ENCODE results near the gene AMBRA1.

AMBRA1 gene

GRCh38 chr11:46499821-46500220 is 94.0 kb downstream of the AMBRA1 start:
- no peak for DNase-seq

- DNase-seq, result no peak
Observed at GRCh38 chr11:46498968-46499367, 94.9 kb downstream of the AMBRA1 start.

- DNase-seq, result no peak
Observed at GRCh38 chr11:46498179-46498578, 95.6 kb downstream of the AMBRA1 start.

- DNase-seq, result no peak
Observed at GRCh38 chr11:46497498-46497897, 96.3 kb downstream of the AMBRA1 start.

GRCh38 chr11:46493791-46494190 is 100.0 kb downstream of the AMBRA1 start:
- no peak for DNase-seq

GRCh38 chr11:46492532-46492931 is 101.3 kb downstream of the AMBRA1 start:
- peak in 1 of 2 experiments; percentile 33 for DNase-seq

- DNase-seq, result peak; percentile 50 to 81
Observed at GRCh38 chr11:46491661-46492330, 102.0 kb downstream of the AMBRA1 start.

GRCh38 chr11:46490666-46491065 is 103.2 kb downstream of the AMBRA1 start:
- DNase-seq, result no peak

GRCh38 chr11:46489656-46490560 is 103.9 kb downstream of the AMBRA1 start:
- DNase-seq, result peak; percentile 54 to 92

GRCh38 chr11:46485856-46486443 is 107.9 kb downstream of the AMBRA1 start:
- peak in 1 of 2 experiments; percentile 3 for DNase-seq

- no peak for DNase-seq
Observed at GRCh38 chr11:46484101-46484500, 109.7 kb downstream of the AMBRA1 start.

- DNase-seq, result no peak
Observed at GRCh38 chr11:46480909-46481308, 112.9 kb downstream of the AMBRA1 start.

- no peak for DNase-seq
Observed at GRCh38 chr11:46480166-46480726, 113.6 kb downstream of the AMBRA1 start.

- no peak for DNase-seq
Observed at GRCh38 chr11:46479601-46480000, 114.2 kb downstream of the AMBRA1 start.

GRCh38 chr11:46478196-46478595 is 115.6 kb downstream of the AMBRA1 start:
- DNase-seq, result no peak

GRCh38 chr11:46477136-46477535 is 116.7 kb downstream of the AMBRA1 start:
- no peak for DNase-seq

GRCh38 chr11:46475926-46476545 is 117.8 kb downstream of the AMBRA1 start:
- no peak for DNase-seq

GRCh38 chr11:46475051-46475925 is 118.5 kb downstream of the AMBRA1 start:
- DNase-seq, result no peak

GRCh38 chr11:46472662-46472994 is 121.2 kb downstream of the AMBRA1 start:
- DNase-seq, result no peak

- no peak for DNase-seq
Observed at GRCh38 chr11:46471943-46472661, 121.7 kb downstream of the AMBRA1 start.

GRCh38 chr11:46469926-46470325 is 123.9 kb downstream of the AMBRA1 start:
- no peak for DNase-seq

Data from NCI-H524 (cell line).